Erythroblast (primary cell): ENCODE measurements around the gene WNK1.
A peak's percentile ranks its signal among the peaks of the same experiment; 100 is the strongest.
"Not testable (repeated sequence)": the region's sequence is repeated elsewhere in the genome, so short reads cannot be mapped to it uniquely, and the experiment has no call there.

Source experiments
- DNase-seq, 2 experiments: peaks; one replicate each; lab custom pipeline; 2025; lab: John Stamatoyannopoulos, UW
- GATA1 ChIP-seq: IDR thresholded peaks from 2 replicates; pipeline ENCODE4 v1.6.1; 2011; ENCODE audit warnings: low read depth, mild to moderate bottlenecking, control low read depth, low read length, moderate library complexity
- POLR2A ChIP-seq: IDR thresholded peaks from 2 replicates; pipeline ENCODE4 v1.6.1; 2011; ENCODE audit warnings: mild to moderate bottlenecking, low read length

The WNK1 gene

DNA sequence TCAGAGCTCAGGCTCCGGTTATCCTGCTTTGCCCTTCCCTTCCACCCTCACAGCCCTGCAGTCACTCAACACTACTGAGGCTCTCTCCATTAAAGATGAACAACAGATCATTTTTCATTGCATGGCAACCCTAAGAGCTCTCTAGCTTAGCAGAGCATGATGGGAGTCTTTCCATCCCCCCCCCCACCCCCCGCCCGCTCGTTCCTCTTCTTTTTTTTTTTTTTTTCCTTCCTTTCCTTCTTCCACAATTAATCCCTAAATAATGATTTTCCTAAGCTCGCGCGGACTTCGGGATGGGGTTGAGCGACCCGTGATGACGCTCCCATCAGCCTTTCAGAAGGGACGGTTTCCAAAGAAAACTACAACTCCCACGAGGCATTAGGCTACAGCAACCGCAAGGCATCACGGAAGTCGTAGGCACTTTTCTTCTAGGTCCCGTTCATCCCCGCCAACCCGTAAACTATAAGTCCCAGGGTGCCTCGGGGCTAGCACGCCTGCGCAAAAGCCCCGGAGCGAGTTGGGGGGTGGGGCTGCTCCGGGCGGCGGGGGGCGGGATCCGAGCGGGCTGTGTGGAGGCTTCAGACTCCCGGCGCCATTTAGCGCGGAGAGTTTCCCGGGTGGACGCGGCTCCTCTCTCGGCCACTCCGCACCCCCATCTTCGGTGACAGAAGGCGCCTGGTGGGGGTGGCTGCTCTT is at the start of gene WNK1:
Gene WNK1 (plus strand): TSS at position 581 of the 696 bp plus-strand sequence. CDS start 987 bp downstream, outside the sequence.
- DNase-seq, result peak; percentile 98 to 99
- TF ChIP-seq GATA1, result no peak
- TF ChIP-seq POLR2A, result peak; percentile 58

DNA sequence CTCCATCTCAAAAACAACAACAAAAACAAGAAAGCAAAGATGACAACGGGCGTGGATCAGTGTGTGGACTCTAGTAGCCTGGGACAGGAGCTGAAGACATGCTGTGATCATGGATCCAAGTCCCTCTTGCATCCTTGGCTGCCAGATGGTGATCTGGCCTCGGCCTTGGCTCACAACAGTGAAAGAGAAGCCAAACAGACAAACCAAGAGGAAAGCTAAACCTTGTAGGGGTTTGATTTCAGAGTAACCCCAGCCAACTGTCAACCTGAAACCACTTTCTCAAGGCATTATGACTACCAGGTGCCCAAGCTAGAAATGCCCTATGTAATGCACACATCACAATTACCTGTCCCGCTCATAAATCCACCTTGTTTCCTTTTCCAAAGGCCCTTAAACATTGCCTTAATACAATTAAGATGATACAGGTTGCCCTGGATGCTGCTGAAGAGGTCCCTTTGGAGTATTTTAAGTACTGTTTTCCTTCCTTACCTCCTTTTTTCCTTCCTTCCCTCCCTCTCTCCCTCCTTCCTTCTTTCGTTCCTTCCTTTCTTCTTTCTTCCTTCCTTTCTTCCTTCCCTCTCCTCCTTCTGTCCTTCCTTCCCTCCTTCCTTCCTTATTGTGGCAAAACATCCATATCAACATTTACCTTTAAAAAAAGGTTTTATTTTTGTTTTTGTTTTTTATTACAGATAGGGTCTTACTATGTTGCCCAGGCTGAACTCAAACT is 47.7 kb upstream of the WNK1 start:
- TF ChIP-seq POLR2A, result no peak
- no peak for TF ChIP-seq GATA1
- no peak for DNase-seq

DNA sequence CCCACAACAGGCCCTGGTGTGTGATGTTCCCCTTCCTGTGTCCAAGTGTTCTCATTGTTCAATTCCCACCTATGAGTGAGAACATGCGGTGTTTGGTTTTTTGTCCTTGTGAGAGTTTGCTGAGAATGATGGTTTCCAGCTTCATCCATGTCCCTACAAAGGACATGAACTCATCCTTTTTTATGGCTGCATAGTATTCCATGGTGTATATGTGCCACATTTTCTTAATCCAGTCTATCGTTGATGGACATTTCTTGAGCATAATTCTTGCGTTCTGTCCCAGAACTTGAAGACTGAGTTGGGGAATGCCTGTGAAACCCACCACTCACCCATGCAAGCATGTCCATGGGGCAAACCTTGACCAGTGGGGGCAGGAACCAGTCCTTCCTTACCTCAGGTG is 44.3 kb upstream of the WNK1 start:
- DNase-seq, result not testable (repeated sequence)

GRCh38 chr12:709455-710020 is 42.8 kb upstream of the WNK1 start:
- TF ChIP-seq GATA1 (no peak), POLR2A (no peak)

DNA sequence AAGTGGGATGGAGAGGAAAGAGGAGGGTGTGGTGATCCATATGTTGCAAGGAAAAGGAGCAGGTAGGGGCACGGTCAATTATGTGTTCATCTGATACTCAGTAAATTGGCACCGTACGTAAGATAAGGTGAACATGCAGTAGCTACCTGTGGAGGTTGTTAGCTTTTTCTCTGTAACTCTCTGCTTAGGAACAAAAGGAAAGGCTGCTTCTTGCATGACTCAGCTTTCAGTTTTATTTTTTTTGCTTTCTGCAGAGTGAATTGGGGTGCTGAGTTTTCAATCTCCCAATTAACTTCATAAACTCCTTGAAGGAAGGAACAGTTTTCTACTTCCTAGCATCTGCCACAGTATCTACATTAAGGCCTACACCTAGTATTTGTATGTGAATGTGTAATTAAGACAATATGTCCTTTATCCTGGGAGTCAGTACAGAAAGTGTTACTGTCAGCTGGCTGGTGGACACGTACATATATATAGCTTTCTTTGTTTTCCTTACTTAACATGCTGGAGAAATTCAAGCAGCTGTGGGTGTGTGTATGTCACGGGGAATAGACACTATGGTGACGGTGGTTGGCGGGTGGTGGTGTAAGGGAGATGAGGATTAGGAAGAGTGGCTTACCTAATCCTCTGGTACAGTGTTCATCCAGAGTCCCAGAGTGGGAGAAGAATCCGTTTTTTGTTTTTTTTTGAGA is 40.1 kb upstream of the WNK1 start:
- no peak for DNase-seq
- TF ChIP-seq POLR2A, result no peak
- no peak for TF ChIP-seq GATA1

More at GRCh38 chr12:709455-710020, 42.8 kb upstream of the WNK1 start:
- DNase-seq, result no peak

GRCh38 chr12:713281-713875 is 39.0 kb upstream of the WNK1 start:
- DNase-seq, result no peak
- TF ChIP-seq GATA1, result no peak
- TF ChIP-seq POLR2A, result peak; percentile 35

GRCh38 chr12:716506-716905 is 35.9 kb upstream of the WNK1 start:
- DNase-seq, result peak; percentile 62 to 75
- TF ChIP-seq POLR2A, result peak; percentile 51
- TF ChIP-seq GATA1, result no peak

GRCh38 chr12:718756-719102 is 33.6 kb upstream of the WNK1 start:
- no peak for TF ChIP-seq GATA1
- TF ChIP-seq POLR2A, result no peak
- no peak for DNase-seq

DNA sequence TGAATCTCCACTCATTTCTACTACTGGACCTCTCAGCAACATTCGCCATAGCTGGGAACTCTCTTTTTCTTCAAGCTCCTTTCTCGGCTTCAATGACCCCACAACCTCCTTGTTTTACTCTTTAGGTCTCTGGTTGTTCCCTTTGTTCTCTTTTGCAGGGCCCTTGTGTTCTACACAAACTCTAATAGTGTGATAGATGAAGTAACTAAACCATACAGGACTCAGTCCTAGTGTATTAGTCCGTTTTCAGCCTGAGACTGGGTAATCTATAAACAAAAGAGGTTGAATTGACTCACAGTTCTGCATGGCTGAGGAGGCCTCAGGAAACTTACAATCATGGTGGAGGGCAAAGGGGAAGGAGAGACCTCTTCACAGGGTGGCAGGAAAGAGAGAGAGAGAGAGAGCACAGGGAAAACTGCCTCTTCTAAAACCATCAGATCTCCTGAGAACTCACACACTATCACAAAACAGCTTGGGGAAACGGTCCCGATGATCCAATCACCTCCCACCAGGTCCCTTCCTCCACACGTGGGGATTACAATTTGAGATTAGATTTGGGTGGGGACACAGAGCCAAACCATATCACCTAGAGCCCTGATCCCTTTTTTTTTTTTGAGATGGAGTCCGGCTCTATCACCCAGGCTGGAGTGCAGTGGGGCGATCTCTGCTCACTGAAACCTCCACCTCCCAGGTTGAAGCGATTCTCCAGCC is 32.0 kb upstream of the WNK1 start:
- peak in 1 of 2 experiments; percentile 75 for DNase-seq
- TF ChIP-seq POLR2A (peak; percentile 13), GATA1 (no peak)

GRCh38 chr12:724194-724855 is 28.1 kb upstream of the WNK1 start:
- TF ChIP-seq GATA1 (no peak), POLR2A (no peak)
- no peak for DNase-seq

GRCh38 chr12:725076-725475 is 27.3 kb upstream of the WNK1 start:
- no peak for TF ChIP-seq GATA1
- no peak for TF ChIP-seq POLR2A
- no peak for DNase-seq

GRCh38 chr12:726281-727140 is 25.9 kb upstream of the WNK1 start:
- DNase-seq, result no peak
- TF ChIP-seq GATA1 (no peak), POLR2A (no peak)
